Measurements from ENCODE around the gene GALK1.

GRCh38 chr17:75776386-75777295, 11.6 kb upstream of the GALK1 start:
- TF ChIP-seq, protein P1, sequence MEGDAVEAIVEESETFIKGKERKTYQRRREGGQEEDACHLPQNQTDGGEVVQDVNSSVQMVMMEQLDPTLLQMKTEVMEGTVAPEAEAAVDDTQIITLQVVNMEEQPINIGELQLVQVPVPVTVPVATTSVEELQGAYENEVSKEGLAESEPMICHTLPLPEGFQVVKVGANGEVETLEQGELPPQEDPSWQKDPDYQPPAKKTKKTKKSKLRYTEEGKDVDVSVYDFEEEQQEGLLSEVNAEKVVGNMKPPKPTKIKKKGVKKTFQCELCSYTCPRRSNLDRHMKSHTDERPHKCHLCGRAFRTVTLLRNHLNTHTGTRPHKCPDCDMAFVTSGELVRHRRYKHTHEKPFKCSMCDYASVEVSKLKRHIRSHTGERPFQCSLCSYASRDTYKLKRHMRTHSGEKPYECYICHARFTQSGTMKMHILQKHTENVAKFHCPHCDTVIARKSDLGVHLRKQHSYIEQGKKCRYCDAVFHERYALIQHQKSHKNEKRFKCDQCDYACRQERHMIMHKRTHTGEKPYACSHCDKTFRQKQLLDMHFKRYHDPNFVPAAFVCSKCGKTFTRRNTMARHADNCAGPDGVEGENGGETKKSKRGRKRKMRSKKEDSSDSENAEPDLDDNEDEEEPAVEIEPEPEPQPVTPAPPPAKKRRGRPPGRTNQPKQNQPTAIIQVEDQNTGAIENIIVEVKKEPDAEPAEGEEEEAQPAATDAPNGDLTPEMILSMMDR (IDR thresholded peaks at IDR 0.05 in 2 of 3, conservative IDR thresholded peaks at IDR 0.05 in 1 of 3; ENCODE audit: insufficient read depth in 2 of 3, low read depth in 1 of 3, low read length in 3 of 3) = no peak
- no peak for TF ChIP-seq ZFX (CRISPR knock-in tag; IDR thresholded peaks at IDR 0.05)
- no peak for TF ChIP-seq KDM4B (IDR thresholded peaks at IDR 0.05; ENCODE audit: borderline replicate concordance in 2 of 2, low read depth in 1 of 2)

All from K562 (cell line).